HG03439 (cell line): ENCODE measurements around the gene GLIPR2.
"Not testable (repeated sequence)": the region's sequence is repeated elsewhere in the genome, so short reads cannot be mapped to it uniquely, and the experiment has no call there.

Experiments
- ATAC-seq: cut with Tn5 transposase; IDR thresholded peaks from one replicate; pipeline ENCODE4 v1.9.1; 2021; ENCODE audit warnings: mild to moderate bottlenecking, moderate library complexity; ENCODE audit not compliant: unreplicated experiment

The GLIPR2 gene

GRCh38 chr9:36163049-36163785 is 26.7 kb downstream of the GLIPR2 start:
- ATAC-seq: no peak

- ATAC-seq: no peak
Measured at GRCh38 chr9:36163786-36164170, 27.2 kb downstream of the GLIPR2 start.

GRCh38 chr9:36164372-36164771 is 27.8 kb downstream of the GLIPR2 start:
- ATAC-seq: no peak

GRCh38 chr9:36164989-36165388 is 28.5 kb downstream of the GLIPR2 start:
- no peak for ATAC-seq

- ATAC-seq: no peak
Measured at GRCh38 chr9:36165826-36166167, 29.3 kb downstream of the GLIPR2 start.

- peak; percentile 83 for ATAC-seq
Measured at GRCh38 chr9:36166168-36166927, 29.8 kb downstream of the GLIPR2 start.

- ATAC-seq: no peak
Measured at GRCh38 chr9:36169166-36169565, 32.6 kb downstream of the GLIPR2 start, which contains the start of gene CCIN. TSS of gene CCIN (plus strand) at chr9:36169388. CDS start at chr9:36169503, 115 bp downstream.

GRCh38 chr9:36169708-36170107 is 33.2 kb downstream of the GLIPR2 start:
- no peak for ATAC-seq

- ATAC-seq: no peak
Measured at GRCh38 chr9:36170531-36170930, 34.0 kb downstream of the GLIPR2 start.

- no peak for ATAC-seq
Measured at GRCh38 chr9:36173861-36174260, 37.3 kb downstream of the GLIPR2 start.

DNA sequence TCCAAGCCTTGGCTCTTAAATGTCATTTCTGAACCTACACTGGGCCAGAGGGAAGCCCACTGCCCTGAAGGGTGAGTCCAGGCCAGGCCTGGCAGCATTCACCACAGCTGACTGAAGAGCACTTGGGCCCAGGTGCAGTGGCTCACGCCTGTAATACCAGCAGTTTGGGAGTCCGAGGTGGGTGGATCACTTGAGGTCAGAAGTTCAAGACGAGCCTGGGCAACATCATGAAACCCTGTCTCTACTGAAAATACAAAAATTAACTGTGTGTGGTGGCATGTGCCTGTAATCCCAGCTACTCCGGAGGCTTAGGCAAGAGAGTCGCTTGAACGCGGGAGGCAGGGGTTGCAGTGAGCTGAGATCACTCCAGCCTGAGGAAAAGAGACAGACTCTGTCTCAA is 37.7 kb downstream of the GLIPR2 start:
- ATAC-seq: no peak

DNA sequence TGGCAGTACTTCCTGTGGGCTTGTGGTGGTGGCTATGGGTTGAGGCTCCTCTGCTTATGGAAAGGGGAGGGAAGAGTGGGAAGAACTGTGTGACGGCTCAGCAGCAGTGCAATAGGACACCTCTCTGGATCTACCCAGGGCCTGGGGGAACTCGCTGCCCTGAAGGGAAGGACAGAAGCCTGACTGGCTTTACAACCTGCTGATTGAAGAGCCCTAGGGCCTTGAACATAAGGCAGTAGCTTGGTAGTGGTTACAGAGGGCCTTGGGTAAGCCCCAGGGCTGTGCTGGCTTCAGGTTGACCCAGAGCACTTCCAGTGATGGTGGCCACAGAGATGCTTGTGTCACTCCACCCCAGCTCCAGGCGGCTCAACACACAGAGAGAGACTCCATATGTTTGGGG is 38.2 kb downstream of the GLIPR2 start:
- ATAC-seq: no peak

GRCh38 chr9:36175209-36175608 is 38.7 kb downstream of the GLIPR2 start:
- ATAC-seq: not testable (repeated sequence)

DNA sequence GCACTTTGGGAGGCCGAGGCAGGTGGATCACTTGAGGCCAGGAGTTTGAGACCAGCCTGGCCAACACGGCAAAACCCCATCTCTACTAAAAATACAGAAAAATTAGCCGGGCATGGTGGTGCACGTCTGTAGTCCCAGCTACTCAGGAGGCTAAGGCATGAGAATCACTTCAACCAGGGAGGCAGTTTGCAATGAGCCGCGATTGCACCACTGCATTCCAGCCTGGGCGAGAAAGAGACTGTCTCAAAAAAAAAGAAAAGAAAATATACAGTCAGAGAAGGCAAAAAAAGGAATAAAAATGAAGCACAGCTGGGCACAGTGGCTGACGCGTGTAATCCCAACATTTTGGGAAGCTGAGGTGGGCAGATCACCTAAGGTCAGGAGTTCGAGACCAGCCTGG is 40.0 kb downstream of the GLIPR2 start:
- ATAC-seq: not testable (repeated sequence)

DNA sequence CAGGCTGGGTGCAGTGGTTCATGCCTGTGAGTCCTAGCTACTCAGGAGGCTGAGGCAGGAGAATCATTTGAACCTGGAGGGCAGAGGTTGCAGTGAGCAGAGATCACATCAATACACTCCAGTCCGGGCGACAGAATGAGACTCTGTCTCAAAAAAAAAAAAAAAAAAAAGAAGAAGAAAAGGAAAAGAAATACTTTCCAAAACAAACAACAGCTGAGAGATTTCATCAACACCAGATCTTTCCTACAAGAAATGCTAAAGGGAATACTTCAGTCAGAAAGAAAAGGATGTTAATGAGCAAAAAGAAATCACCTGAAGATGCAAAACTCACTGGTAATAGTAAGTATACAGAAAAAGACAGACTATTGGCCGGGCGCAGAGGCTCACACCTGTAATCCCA is 41.0 kb downstream of the GLIPR2 start:
- ATAC-seq: no peak

DNA sequence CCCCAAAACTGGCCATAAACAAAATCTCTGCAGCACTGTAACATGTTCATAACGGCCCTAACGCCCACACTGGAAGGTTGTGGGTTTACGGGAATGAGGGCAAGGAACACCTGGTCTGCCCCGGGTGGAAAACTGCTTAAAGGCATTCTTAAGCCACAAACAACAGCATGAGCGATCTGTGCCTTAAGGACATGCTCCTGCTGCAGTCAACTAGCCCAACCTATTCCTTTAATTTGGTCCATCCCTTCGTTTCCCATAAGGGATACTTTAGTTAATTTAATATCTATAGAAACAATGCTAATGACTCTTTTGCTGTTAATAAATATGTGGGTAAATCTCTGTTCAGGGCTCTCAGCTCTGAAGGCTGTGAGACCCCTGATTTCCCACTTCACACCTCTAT is 43.7 kb downstream of the GLIPR2 start:
- ATAC-seq: not testable (repeated sequence)

DNA sequence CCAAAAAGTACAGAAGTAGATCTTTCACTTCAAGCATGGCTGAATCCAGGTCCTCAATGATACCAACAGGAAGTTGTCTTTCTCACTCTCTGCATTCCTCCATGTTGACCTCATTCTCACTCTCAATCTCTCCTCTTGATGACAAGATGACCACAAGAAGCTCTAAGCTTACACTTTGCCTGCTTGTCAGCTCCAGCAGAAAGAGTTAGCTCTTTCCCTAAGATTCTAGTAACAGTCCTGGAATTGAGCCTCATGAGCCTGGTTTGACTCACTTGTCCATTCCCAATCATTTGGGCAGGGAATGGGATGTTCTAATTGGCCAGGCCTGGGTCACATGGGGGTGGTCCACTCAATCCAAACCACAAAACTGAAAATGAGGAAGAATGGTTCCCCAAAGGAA is 50.9 kb downstream of the GLIPR2 start:
- ATAC-seq: no peak

GRCh38 chr9:36188212-36188611 is 51.7 kb downstream of the GLIPR2 start:
- no peak for ATAC-seq

DNA sequence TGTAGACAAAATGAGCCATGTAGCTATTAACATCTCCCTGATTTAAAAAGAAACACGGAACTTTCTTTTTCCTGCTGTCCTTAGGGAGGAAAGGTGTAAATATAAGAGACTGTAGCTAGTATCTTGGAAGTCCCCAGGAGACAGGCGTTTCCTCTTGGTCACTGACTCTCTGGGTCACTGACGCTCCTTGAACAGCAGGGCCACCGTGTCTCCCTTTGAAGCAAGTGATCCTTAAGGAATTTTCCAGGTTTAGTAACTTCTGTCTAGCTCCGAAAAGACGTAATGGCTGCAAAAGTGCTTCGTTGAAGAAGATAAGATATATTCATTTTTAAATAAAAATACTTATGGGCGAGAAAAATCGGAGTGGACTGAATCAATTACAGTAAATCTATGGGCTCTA is 53.4 kb downstream of the GLIPR2 start:
- no peak for ATAC-seq

- peak; percentile 97 for ATAC-seq
Measured at GRCh38 chr9:36190388-36191289, 54.1 kb downstream of the GLIPR2 start, which contains the start of gene CLTA. TSS of gene CLTA (plus strand) at chr9:36190921. CDS start at chr9:36191057, 136 bp downstream.

GRCh38 chr9:36191290-36191645 is 54.7 kb downstream of the GLIPR2 start:
- ATAC-seq: peak; percentile 11
